D721Med (cell line): Measurements from ENCODE around the gene COQ4.

Experiments used
- DNase-seq: peaks from one replicate; pipeline ENCODE4 v3.0.0; 2011; ENCODE audit warnings: low spot score; ENCODE audit not compliant: insufficient read length
- FAIRE-seq: peaks from 2 replicates; lab custom pipeline; 2011; peaks lifted over from hg19 to GRCh38; lab: Jason Lieb, UNC
- TF ChIP-seq, protein P1 (sequence below): IDR thresholded peaks from 2 replicates; pipeline ENCODE4 v1.5.1; 2012; ENCODE audit warnings: mild to moderate bottlenecking, control low read depth; ENCODE audit not compliant: insufficient read depth; ENCODE audit errors: missing control alignments

The COQ4 gene

DNA sequence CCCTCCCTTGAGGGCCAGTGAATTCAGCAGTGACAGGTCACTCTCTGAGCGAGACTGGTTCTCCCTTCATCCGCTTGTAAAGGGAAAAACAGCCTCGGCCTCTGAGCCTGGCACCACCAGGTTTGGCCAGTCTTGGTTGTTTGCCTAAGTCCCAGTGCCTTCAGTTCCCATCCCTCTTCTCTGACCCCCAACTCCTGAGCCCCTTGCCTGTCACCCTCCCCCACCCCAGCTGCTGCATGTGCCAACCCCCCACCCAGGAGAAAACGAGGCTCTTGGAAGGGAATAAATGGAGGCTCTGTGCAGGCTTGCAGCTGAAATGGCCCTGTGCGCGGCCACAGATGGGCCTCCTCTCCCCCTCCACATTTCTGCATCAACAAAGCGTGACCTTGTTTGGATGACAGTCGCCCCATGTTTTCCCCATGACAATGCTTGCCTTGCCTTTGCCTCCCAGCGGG lies 51.6 kb downstream of the COQ4 start:
- no peak for DNase-seq
- FAIRE-seq, result no peak
- TF ChIP-seq, protein P1, sequence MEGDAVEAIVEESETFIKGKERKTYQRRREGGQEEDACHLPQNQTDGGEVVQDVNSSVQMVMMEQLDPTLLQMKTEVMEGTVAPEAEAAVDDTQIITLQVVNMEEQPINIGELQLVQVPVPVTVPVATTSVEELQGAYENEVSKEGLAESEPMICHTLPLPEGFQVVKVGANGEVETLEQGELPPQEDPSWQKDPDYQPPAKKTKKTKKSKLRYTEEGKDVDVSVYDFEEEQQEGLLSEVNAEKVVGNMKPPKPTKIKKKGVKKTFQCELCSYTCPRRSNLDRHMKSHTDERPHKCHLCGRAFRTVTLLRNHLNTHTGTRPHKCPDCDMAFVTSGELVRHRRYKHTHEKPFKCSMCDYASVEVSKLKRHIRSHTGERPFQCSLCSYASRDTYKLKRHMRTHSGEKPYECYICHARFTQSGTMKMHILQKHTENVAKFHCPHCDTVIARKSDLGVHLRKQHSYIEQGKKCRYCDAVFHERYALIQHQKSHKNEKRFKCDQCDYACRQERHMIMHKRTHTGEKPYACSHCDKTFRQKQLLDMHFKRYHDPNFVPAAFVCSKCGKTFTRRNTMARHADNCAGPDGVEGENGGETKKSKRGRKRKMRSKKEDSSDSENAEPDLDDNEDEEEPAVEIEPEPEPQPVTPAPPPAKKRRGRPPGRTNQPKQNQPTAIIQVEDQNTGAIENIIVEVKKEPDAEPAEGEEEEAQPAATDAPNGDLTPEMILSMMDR, result no peak

DNA sequence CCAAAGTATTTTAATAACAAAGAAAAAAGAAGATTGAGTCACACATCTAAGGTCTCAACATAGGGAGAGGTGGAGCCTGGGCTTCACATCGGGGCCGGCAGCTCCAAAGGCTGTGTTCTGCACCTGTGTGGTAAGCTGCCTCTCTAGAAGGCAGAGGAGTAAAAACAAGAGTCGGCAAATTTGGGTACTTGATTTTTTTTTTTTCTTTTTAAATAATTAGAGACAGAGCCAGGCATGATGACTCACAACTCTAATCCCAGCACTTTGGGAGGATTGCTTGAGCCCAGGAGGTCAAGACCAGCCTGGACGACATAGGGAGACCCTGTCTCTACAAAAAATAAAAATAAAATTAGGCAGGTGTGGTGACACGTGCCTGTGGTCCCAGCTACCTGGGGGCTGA lies 53.2 kb downstream of the COQ4 start:
- DNase-seq, result no peak
- TF ChIP-seq, protein P1, result no peak
- no peak for FAIRE-seq

DNA sequence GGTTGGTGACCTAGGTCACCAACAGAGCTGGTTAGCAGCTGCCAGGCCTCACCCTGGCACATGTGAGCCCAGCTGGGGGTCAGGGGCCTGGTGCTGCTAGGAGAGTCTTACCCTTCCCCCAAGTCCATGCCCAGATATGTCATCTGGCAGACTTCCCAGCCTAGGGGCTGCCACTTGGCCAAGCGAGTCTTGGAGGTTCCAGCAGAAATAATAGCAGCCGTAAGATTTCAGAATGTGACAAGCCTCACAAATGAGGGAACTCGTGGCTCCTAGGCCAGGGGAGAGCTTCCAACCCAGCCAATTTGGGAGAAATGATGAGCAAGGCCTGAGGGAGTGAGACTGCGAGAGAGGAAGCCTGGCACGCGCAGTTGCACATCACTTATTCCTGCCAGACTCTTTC lies 59.6 kb downstream of the COQ4 start:
- TF ChIP-seq, protein P1, result no peak
- DNase-seq, result no peak
- FAIRE-seq, result no peak

DNA sequence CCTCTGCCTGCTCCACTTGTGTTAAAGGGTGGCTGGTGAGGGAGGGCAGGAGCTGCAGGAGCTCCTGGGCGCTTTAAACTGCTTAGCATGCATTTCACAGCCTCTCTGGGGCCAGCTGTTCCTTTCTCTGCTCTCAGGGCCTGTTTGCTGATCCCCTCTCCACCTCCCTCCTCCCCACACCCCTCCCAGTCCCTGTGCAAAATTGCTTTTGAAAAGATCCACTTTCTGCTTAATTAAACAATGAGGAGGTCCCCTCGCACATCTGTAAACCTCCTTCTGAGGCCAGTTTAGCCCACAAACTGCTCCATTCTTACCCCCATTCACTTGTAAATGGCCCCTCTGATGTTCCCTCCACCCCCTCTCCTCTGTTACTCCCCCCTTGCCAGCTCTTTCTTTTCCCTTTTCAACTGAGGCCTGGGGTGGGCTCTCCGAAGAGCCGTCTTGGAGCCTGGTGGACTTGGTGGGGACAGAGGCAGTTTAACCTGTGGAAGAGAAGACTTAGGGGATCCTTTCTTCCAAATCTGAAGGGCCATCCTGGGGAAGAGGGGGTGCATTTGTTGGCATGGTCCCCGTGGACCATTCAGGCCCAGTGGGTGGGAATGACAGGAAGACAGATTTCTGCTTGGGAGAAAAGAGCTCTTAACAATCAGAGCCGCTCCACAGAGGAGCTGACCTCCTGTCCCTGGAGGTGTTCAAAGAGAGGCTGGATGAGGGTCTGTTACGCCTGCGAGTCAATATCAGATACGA lies 60.5 kb downstream of the COQ4 start:
- FAIRE-seq (no peak), DNase-seq (peak; percentile 53)
- TF ChIP-seq, protein P1, result no peak
